B cell (primary cell): ENCODE data around the gene OR6A2.

Experiments used
- CTCF ChIP-seq: fragments of 200-600 bp; IDR thresholded peaks from one replicate; pipeline ENCODE4 v1.8.0; 2022; ENCODE audit warnings: antibody characterized with exemption, mild to moderate bottlenecking
- EZH2 ChIP-seq: IDR thresholded peaks from 2 replicates; pipeline ENCODE4 v1.6.1; 2012; ENCODE audit warnings: borderline replicate concordance, low read depth, mild to moderate bottlenecking, moderate library complexity, low read length; ENCODE audit not compliant: insufficient read depth, poor library complexity, severe bottlenecking

- TF ChIP-seq CTCF (no peak), EZH2 (no peak)
Observed at GRCh38 chr11:6782720-6783119, 16.8 kb downstream of the OR6A2 start, which contains the start of gene OR2AG1.
